Activated naive CD8-positive, alpha-beta T cell (primary cell): Measurements from ENCODE around the gene ISCA1.
"Not testable (repeated sequence)": the region's sequence is repeated elsewhere in the genome, so short reads cannot be mapped to it uniquely, and the experiment has no call there.

ENCODE experiments used
- H3K27ac Mint-ChIP-seq: one replicate; pipeline ENCODE4 v1.8.0; 2021; ENCODE audit warnings: mixed read lengths
- H3K27me3 Mint-ChIP-seq: one replicate; pipeline ENCODE4 v1.8.0; 2021; ENCODE audit warnings: mixed read lengths
- H3K36me3 Mint-ChIP-seq: one replicate; pipeline ENCODE4 v1.8.0; 2021; ENCODE audit warnings: mixed read lengths
- H3K4me1 Mint-ChIP-seq: one replicate; pipeline ENCODE4 v1.8.0; 2021; ENCODE audit warnings: low read depth, mixed read lengths
- H3K4me3 Mint-ChIP-seq: one replicate; pipeline ENCODE4 v1.8.0; 2021; ENCODE audit warnings: mild to moderate bottlenecking, mixed read lengths
- H3K9me3 Mint-ChIP-seq: one replicate; pipeline ENCODE4 v1.8.0; 2021; ENCODE audit warnings: low read depth, mixed read lengths

Gene ISCA1

GRCh38 chr9:86301686-86302085, 19.3 kb upstream of the ISCA1 start:
- Mint-ChIP-seq H3K4me3 (no peak overlapping the region), H3K9me3 (no peaks in the 10 kb centered on the region), H3K36me3 (peaks cover 15% of the 10 kb centered on the region), H3K27me3 (no peaks in the 10 kb centered on the region), H3K27ac (peak overlapping the region; percentile 64), H3K4me1 (peaks cover 29% of the 10 kb centered on the region)

DNA sequence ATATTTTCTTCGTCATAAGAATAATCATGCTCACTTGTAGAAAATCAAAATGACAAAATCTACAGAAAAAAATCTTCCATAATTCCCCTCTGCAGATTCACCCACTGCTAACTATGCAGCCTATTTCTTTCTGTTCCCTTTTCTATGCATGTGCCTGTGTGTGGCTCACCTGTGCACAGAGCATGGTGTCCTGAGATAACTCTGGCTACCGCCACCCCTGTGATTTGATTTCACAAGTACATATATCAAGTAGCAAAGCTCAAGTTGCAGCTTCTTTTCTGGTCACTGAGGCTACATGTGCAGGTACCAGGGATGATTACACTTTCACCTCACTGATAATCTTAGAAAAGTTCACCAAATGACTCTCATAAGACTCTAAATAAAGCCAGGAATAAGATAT, 18.4 kb upstream of the ISCA1 start:
- Mint-ChIP-seq H3K4me1 (peaks cover 27% of the 10 kb centered on the region), H3K27ac (peak overlapping the region; percentile 66), H3K4me3 (no peak overlapping the region), H3K36me3 (peaks cover 11% of the 10 kb centered on the region), H3K9me3 (no peaks in the 10 kb centered on the region), H3K27me3 (no peaks in the 10 kb centered on the region)

DNA sequence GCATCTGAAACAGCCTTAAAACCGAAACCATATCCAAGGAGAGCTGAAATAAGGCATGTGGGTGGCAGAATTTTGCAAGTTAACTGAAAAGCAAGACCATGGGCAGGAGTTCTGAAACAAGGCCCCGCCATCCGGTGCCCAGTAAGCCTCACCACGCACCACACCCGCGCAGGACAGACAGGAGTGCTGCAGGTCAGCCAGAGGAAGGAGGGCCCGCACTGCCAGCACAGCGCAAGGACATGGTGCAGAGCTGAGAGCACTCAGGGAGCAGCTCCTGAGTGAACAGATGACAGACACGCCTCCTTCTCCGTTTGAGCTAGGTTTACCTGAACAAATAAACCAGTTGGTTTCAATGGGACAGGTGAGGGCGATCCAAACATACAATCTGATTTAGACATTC, 16.5 kb upstream of the ISCA1 start:
- peaks cover 11% of the 10 kb centered on the region for H3K36me3 Mint-ChIP-seq

DNA sequence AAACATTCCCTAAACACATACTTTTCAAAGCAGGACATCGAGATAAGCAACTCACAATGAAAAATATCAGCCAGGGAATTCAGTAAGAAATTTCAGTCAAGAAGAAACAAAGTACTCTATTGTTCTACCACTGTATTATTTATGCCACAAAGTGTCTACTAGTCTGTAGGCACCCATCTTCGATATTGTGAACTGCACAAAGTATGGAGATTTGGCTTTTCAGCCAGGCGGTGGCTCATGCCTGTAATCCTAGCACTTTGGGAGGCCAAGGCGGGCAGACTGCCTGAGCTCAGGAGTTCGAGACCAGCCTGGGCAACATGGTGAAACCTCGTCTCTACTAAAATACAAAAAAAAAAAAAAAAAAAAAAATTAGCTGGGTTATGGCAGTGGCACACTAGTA, 8.0 kb upstream of the ISCA1 start:
- not testable (repeated sequence) for H3K27ac Mint-ChIP-seq, H3K27me3 Mint-ChIP-seq, H3K36me3 Mint-ChIP-seq, H3K4me1 Mint-ChIP-seq, H3K9me3 Mint-ChIP-seq, H3K4me3 Mint-ChIP-seq

More for the DNA sequence above, 16.5 kb upstream of the ISCA1 start:
- Mint-ChIP-seq H3K27me3 (no peaks in the 10 kb centered on the region), H3K27ac (peak overlapping the region; percentile 34), H3K4me1 (peaks cover 15% of the 10 kb centered on the region), H3K4me3 (no peak overlapping the region), H3K9me3 (no peaks in the 10 kb centered on the region)

DNA sequence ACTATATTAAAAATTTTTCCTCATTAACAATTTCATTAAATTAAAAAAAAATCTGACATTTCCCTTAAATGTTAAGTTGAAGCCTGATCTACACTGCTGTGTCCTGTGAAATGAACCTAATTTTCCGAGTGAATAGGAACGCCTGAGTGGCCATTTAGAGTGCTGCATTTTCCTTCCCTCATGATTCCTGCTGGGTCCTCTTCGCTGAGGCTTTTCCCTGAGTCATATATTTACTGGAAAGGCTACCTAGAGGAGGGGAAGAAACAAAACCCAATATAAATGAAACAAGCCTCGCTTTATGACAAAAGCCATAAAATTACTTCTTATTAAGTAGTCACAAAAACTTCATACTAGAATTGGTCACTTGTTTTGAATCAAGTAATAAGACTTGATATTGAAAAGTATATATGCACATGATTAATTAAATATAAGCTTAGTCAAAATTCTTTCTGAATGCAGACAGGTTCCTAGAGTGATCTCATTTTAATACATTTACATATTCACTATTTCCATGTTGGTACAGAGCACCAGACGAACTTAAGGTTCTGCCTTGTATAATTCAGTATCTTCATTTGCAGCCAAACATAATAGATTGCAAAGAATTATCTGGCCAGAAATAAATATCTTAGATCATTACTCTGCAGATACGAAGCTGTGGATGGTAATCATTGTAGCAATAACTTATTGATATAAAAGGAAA, 6.3 kb upstream of the ISCA1 start:
- H3K4me1 Mint-ChIP-seq = peaks cover 8% of the 10 kb centered on the region
- H3K27me3 Mint-ChIP-seq = no peaks in the 10 kb centered on the region
- no peak overlapping the region for H3K4me3 Mint-ChIP-seq
- H3K27ac Mint-ChIP-seq = peak overlapping the region; percentile 9
- no peaks in the 10 kb centered on the region for H3K9me3 Mint-ChIP-seq
- H3K36me3 Mint-ChIP-seq = no peaks in the 10 kb centered on the region

DNA sequence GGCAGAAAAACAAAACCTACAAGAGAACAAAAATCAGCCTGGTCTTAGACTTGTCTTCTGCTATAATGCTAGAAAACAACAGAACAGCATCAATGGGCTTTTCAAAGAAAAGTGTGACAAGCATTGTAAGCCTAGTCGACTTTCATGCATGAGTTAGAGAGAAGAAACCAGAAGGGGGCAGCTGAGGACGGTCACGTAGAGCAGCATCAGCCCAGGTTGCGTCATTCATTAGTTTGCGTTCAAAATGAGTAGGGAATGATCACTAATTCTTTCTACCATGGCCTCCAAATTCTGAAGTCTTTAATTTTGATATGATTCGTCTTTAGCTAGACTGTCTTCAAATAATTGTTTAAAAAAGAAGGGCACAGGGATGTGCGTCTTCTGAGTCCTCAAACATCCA, 4.7 kb upstream of the ISCA1 start:
- H3K27me3 Mint-ChIP-seq = no peaks in the 10 kb centered on the region
- H3K4me3 Mint-ChIP-seq = no peak overlapping the region
- peaks cover 17% of the 10 kb centered on the region for H3K4me1 Mint-ChIP-seq
- H3K27ac Mint-ChIP-seq = peak overlapping the region; percentile 41
- H3K9me3 Mint-ChIP-seq = no peaks in the 10 kb centered on the region
- H3K36me3 Mint-ChIP-seq = no peaks in the 10 kb centered on the region

DNA sequence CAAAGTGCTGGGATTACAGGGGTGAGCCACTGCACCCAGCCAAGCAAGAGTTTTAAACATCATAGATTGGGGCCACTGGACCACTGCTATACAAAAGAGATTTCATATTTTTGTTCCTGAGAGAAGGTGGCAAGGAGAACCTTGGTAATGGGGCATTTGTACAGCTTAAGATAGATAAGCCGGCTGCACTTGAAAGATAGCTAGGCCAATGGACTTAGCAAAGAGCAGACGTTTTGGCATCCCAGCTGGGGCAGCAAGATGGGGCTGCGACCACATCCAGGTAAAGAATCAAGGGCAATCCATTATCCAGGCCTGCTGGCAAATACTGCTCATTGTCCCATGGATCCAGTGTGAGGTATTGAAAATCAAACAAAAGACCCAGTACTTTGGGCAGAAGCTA, 3.9 kb upstream of the ISCA1 start:
- Mint-ChIP-seq H3K27ac (peak overlapping the region; percentile 41), H3K36me3 (no peaks in the 10 kb centered on the region), H3K27me3 (no peaks in the 10 kb centered on the region), H3K4me1 (peaks cover 21% of the 10 kb centered on the region), H3K9me3 (no peaks in the 10 kb centered on the region), H3K4me3 (no peak overlapping the region)

GRCh38 chr9:86285261-86285660, 2.9 kb upstream of the ISCA1 start:
- H3K4me3 Mint-ChIP-seq = no peak overlapping the region
- no peaks in the 10 kb centered on the region for H3K36me3 Mint-ChIP-seq
- H3K27me3 Mint-ChIP-seq = no peaks in the 10 kb centered on the region
- peak overlapping the region; percentile 51 for H3K27ac Mint-ChIP-seq
- peaks cover 28% of the 10 kb centered on the region for H3K4me1 Mint-ChIP-seq
- no peaks in the 10 kb centered on the region for H3K9me3 Mint-ChIP-seq

DNA sequence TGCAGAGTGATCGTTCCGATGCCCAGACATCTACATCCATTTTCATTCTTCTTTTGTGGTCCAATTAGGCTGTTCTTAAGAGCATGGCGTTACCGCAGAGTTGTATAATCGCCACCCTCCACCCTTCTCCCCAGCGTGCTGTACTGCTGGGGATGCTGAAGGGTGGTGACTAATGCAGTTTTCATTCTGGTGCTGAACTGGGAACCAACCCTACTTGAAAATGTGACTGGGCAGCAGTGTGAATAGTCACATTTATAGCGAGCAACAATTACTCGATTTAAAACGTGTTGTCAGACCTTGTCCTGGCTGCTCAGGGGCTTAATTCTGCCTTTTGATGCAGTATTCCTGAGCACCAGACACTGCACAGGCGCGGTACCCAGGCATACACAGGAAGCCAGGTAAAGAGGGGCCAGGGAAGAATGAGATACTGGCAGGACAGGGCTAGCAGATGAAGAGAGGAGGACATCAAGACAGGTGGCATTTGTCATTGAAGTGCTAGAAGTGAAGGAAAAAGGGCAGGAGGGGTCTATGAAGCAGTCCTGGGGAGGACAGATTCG, 719 bp upstream of the ISCA1 start:
- H3K27ac Mint-ChIP-seq = peak overlapping the region; percentile 99
- peaks cover 6% of the 10 kb centered on the region for H3K36me3 Mint-ChIP-seq
- peak overlapping the region; percentile 97 for H3K4me3 Mint-ChIP-seq
- no peaks in the 10 kb centered on the region for H3K27me3 Mint-ChIP-seq
- H3K4me1 Mint-ChIP-seq = peaks cover 45% of the 10 kb centered on the region
- H3K9me3 Mint-ChIP-seq = no peaks in the 10 kb centered on the region

DNA sequence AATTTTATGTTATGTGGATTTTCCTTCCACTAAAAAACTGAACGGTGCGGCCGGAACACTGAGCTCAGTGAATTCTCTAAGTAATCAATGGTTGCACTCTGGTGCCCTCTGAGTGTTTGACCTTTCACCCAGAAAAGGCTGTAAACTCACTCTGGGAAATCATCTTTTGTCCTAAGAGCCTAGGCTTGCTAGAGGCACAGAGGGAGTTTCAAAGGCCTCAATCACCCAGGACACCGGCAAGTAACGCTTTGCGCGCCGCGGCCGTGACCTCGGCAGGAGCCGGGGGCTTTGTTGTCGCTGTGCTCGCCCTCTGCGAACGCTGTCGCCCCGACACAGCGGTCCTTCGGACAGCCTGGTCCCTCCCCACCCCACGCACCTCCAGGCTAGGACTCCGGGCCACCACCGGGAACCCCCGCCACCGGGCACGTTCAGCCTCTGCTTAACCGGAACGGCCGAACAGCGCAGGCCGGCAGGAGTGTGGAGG, 703 bp downstream of the ISCA1 start:
- peak overlapping the region; percentile 99 for H3K27ac Mint-ChIP-seq
- H3K36me3 Mint-ChIP-seq = peaks cover 6% of the 10 kb centered on the region
- peaks cover 53% of the 10 kb centered on the region for H3K4me1 Mint-ChIP-seq
- no peaks in the 10 kb centered on the region for H3K9me3 Mint-ChIP-seq
- peak overlapping the region; percentile 97 for H3K4me3 Mint-ChIP-seq
- no peaks in the 10 kb centered on the region for H3K27me3 Mint-ChIP-seq

GRCh38 chr9:86280580-86280979, 1.8 kb downstream of the ISCA1 start:
- Mint-ChIP-seq H3K9me3 (no peaks in the 10 kb centered on the region), H3K27ac (no peak overlapping the region), H3K27me3 (no peaks in the 10 kb centered on the region), H3K36me3 (peaks cover 6% of the 10 kb centered on the region), H3K4me3 (peak overlapping the region; percentile 97), H3K4me1 (peaks cover 56% of the 10 kb centered on the region)

GRCh38 chr9:86279839-86280238, 2.5 kb downstream of the ISCA1 start:
- H3K36me3 Mint-ChIP-seq = peaks cover 6% of the 10 kb centered on the region
- H3K4me3 Mint-ChIP-seq = peak overlapping the region; percentile 77
- peaks cover 58% of the 10 kb centered on the region for H3K4me1 Mint-ChIP-seq
- H3K27me3 Mint-ChIP-seq = no peaks in the 10 kb centered on the region
- no peaks in the 10 kb centered on the region for H3K9me3 Mint-ChIP-seq
- peak overlapping the region; percentile 36 for H3K27ac Mint-ChIP-seq

GRCh38 chr9:86277072-86277471, 5.3 kb downstream of the ISCA1 start:
- Mint-ChIP-seq H3K4me3 (no peak overlapping the region), H3K36me3 (peaks cover 15% of the 10 kb centered on the region), H3K9me3 (no peaks in the 10 kb centered on the region), H3K27ac (no peak overlapping the region), H3K27me3 (no peaks in the 10 kb centered on the region), H3K4me1 (peaks cover 50% of the 10 kb centered on the region)

DNA sequence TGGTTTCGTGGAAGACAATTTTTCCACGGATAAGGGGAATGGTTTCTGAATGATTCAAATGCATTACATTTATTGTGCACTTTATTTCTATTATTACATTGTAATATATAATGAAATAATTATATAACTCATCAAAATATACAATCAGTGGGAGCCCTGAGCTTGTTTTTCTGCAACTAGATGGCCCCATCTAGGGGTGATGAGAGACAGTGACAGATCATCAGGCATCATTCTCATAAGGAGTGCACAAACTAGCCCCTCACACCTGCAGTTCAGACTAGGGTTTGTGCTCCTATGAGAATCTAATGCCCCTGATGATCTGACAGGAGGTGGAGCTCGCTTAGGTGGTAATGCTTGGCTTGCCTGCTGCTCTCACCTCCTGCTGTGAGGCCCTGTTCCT, 6.4 kb downstream of the ISCA1 start:
- Mint-ChIP-seq H3K27ac (no peak overlapping the region), H3K4me1 (peaks cover 44% of the 10 kb centered on the region), H3K4me3 (no peak overlapping the region), H3K9me3 (no peaks in the 10 kb centered on the region), H3K27me3 (no peaks in the 10 kb centered on the region), H3K36me3 (peaks cover 23% of the 10 kb centered on the region)

DNA sequence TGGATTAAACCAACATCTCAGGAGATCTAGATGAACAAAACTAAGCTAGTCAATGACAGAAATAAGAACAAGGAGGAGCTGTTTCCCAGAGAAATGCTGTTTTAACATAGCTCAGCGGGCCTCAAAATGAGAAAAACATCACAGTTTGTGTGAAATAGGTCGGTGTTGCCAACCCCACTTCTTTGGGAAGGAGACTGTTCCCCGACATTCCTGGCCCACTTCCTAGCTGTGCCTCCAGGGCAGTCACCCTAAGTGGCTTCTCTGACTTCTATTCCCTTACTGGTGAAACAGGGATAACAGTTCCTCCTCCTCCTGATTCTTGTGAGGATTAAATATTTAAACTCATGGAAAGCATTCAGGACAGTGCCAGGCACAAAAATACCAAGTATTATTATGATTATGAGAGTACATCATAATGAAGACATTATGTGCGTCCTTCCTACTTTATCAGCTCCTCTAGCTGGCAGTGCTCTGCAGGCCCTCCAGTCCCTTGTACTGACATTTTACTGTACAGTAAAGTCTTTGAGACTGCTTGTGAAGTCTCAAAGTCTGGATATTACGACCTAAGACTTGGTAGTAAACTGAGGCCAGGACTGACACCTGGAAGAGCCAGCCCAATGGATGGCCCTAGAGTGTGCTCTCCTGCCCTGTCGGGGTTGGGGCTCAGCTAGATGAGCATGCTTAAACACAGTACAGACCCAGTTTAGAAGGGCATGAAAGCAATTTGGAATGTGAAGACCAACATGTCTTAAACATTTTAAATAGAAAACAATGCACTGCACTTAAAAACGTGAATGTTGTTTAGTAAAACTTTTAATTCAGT, 7.3 kb downstream of the ISCA1 start:
- Mint-ChIP-seq H3K36me3 (peaks cover 23% of the 10 kb centered on the region), H3K9me3 (no peaks in the 10 kb centered on the region), H3K27ac (no peak overlapping the region), H3K4me1 (peaks cover 37% of the 10 kb centered on the region), H3K27me3 (no peaks in the 10 kb centered on the region), H3K4me3 (no peak overlapping the region)
